Neural cell (in vitro differentiated cells): ENCODE measurements around the gene CD8A. TPM values are rescaled to one million over a fixed set of nuclear protein-coding genes. Genes with fewer than 3 reads are reported as not detected.

ENCODE experiments used
- H2AFZ ChIP-seq: fragments of 200-600, 300-800 bp; sonication (generic), shearing (Covaris generic); 2 replicates; pipeline ENCODE4 v1.6.0; 2014; ENCODE audit warnings: low read depth, mild to moderate bottlenecking, antibody characterized with exemption, low read length, moderate library complexity
- H3F3A ChIP-seq: fragments of 200-600 bp; shearing (Covaris generic); 2 replicates; pipeline ENCODE4 v1.6.1; 2016; ENCODE audit warnings: mild to moderate bottlenecking, moderate library complexity, mixed read lengths, antibody characterized with exemption, low read length; ENCODE audit not compliant: insufficient read depth, poor library complexity, severe bottlenecking
- H3K27ac ChIP-seq: fragments of 200-600, 300-800 bp; sonication (generic), shearing (Covaris generic); 2 replicates; pipeline ENCODE4 v1.5.1; 2014; ENCODE audit warnings: mild to moderate bottlenecking, low read length, moderate library complexity
- H3K27me3 ChIP-seq: fragments of 300-800, 200-600 bp; sonication (generic), shearing (Covaris generic); 2 replicates; pipeline ENCODE4 v1.6.0; 2014; ENCODE audit warnings: mild to moderate bottlenecking, low read depth, low read length, moderate library complexity; ENCODE audit not compliant: insufficient read depth
- H3K36me3 ChIP-seq: fragments of 300-800, 200-600 bp; sonication (generic), shearing (Covaris generic); 2 replicates; pipeline ENCODE4 v1.5.1; 2014; ENCODE audit warnings: mild to moderate bottlenecking, antibody characterized with exemption, low read length, moderate library complexity; ENCODE audit not compliant: insufficient read depth
- H3K4me2 ChIP-seq: fragments of 300-800, 200-600 bp; sonication (generic), shearing (Covaris generic); 2 replicates; pipeline ENCODE4 v1.6.0; 2014; ENCODE audit warnings: mild to moderate bottlenecking, low read length
- H3K4me3 ChIP-seq: fragments of 300-800, 200-600 bp; sonication (generic), shearing (Covaris generic); 2 replicates; pipeline ENCODE4 v1.5.1; 2014; ENCODE audit warnings: mild to moderate bottlenecking, low read length, moderate library complexity
- H3K79me2 ChIP-seq: fragments of 200-600 bp; shearing (Covaris generic); replicated peaks from 2 replicates; pipeline ENCODE4 v1.6.0; 2014; ENCODE audit warnings: mild to moderate bottlenecking, low read length, moderate library complexity; ENCODE audit not compliant: insufficient read depth
- H3K9ac ChIP-seq: fragments of 300-800, 200-600 bp; sonication (generic), shearing (Covaris generic); 2 replicates; pipeline ENCODE4 v1.6.1; 2016; ENCODE audit warnings: mild to moderate bottlenecking, low read length, mixed read lengths
- H3K9me2 ChIP-seq: fragments of 200-600 bp; shearing (Covaris generic); 2 replicates; pipeline ENCODE4 v1.6.1; 2016; ENCODE audit warnings: mild to moderate bottlenecking, low read length, mixed read lengths; ENCODE audit not compliant: insufficient read depth
- H3K9me3 ChIP-seq: fragments of 200-600, 300-800 bp; sonication (generic), shearing (Covaris generic); 2 replicates; pipeline ENCODE4 v1.6.1; 2016; ENCODE audit warnings: mild to moderate bottlenecking, mixed run types, low read length, moderate library complexity, mixed read lengths
- H4K20me1 ChIP-seq: fragments of 200-600 bp; shearing (Covaris generic); 2 replicates; pipeline ENCODE4 v1.6.1; 2016; ENCODE audit warnings: mild to moderate bottlenecking, mixed run types; ENCODE audit not compliant: insufficient read depth
- CTCF ChIP-seq: fragments of 450-650 bp; IDR thresholded peaks from 2 replicates; pipeline ENCODE4 v1.5.1; 2014; ENCODE audit warnings: antibody characterized with exemption, mild to moderate bottlenecking, moderate library complexity; ENCODE audit not compliant: poor library complexity, severe bottlenecking
- EP300 ChIP-seq: fragments of 450-650 bp; conservative IDR thresholded peaks from 2 replicates; pipeline ENCODE4 v1.6.1; 2014; ENCODE audit warnings: antibody characterized with exemption, mild to moderate bottlenecking, moderate library complexity; ENCODE audit not compliant: poor library complexity, severe bottlenecking
- EZH2 ChIP-seq: fragments of 200-600, 300-800 bp; shearing (Covaris generic), sonication (generic); IDR thresholded peaks from 2 replicates; pipeline ENCODE4 v1.6.1; 2014; ENCODE audit warnings: antibody characterized with exemption, low read length, borderline replicate concordance, mild to moderate bottlenecking; ENCODE audit not compliant: insufficient read depth, poor library complexity, severe bottlenecking
- MXI1 ChIP-seq: fragments of 450-650 bp; conservative IDR thresholded peaks from 2 replicates; pipeline ENCODE4 v1.6.1; 2014; ENCODE audit warnings: antibody characterized with exemption, mild to moderate bottlenecking; ENCODE audit not compliant: poor library complexity, severe bottlenecking
- POLR2AphosphoS5 ChIP-seq: IDR thresholded peaks from 2 replicates; pipeline ENCODE4 v1.6.1; 2012
- RAD21 ChIP-seq: fragments of 450-650 bp; conservative IDR thresholded peaks from 2 replicates; pipeline ENCODE4 v1.6.1; 2014; ENCODE audit warnings: antibody characterized with exemption, mild to moderate bottlenecking, moderate library complexity
- REST ChIP-seq: IDR thresholded peaks from 2 replicates; pipeline ENCODE4 v1.6.1; 2012; ENCODE audit warnings: borderline replicate concordance
- SMC3 ChIP-seq: fragments of 450-650 bp; conservative IDR thresholded peaks from 2 replicates; pipeline ENCODE4 v1.6.1; 2014; ENCODE audit warnings: antibody characterized with exemption, mild to moderate bottlenecking, moderate library complexity; ENCODE audit not compliant: poor library complexity
- TAF1 ChIP-seq: IDR thresholded peaks from 2 replicates; pipeline ENCODE4 v1.6.1; 2012; ENCODE audit warnings: low read depth
- polyA plus RNA-seq: library from polyadenylated mRNA; depleted of rRNA; stranded (reverse); fragments of >200 nt; gene quantifications from 2 replicates; pipeline ENCODE4 v1.2.3, GENCODE V29; 2014

The CD8A gene
- polyA plus RNA-seq, 1 donor from 2014 or later = 2.2 TPM

- H3K9ac ChIP-seq = no peak overlapping the region
- H3K4me3 ChIP-seq = no peak overlapping the region
- no peaks in the 10 kb centered on the region for H3K36me3 ChIP-seq
- H3K9me2 ChIP-seq = no peaks in the 10 kb centered on the region
- no peaks in the 10 kb centered on the region for H3K9me3 ChIP-seq
- H2AFZ ChIP-seq = no peak overlapping the region
- H3K27me3 ChIP-seq = no peaks in the 10 kb centered on the region
- H3K79me2 ChIP-seq = no peaks in the 10 kb centered on the region
- no peak overlapping the region for H3K4me2 ChIP-seq
- H3K27ac ChIP-seq = no peak overlapping the region
- no peak for TF ChIP-seq POLR2AphosphoS5
- TF ChIP-seq CTCF = no peak
- TF ChIP-seq SMC3 = no peak
- no peak for TF ChIP-seq REST
- no peak for TF ChIP-seq RAD21
- TF ChIP-seq EP300 = no peak
- no peak for TF ChIP-seq EZH2
- TF ChIP-seq TAF1 = no peak
- no peak for TF ChIP-seq MXI1
- no peaks in the 10 kb centered on the region for H4K20me1 ChIP-seq
- H3F3A ChIP-seq = no peaks in the 10 kb centered on the region
Observed at GRCh38 chr2:86822668-86823345, 32.1 kb upstream of the CD8A start.

GRCh38 chr2:86821842-86822241 lies 31.1 kb upstream of the CD8A start:
- Histone ChIP-seq H3K27me3 (no peaks in the 10 kb centered on the region), H2AFZ (no peak overlapping the region), H3K4me2 (no peak overlapping the region), H3K36me3 (no peaks in the 10 kb centered on the region), H4K20me1 (no peaks in the 10 kb centered on the region), H3K9me3 (no peaks in the 10 kb centered on the region), H3K9me2 (no peaks in the 10 kb centered on the region), H3K4me3 (no peak overlapping the region), H3K27ac (no peak overlapping the region), H3K79me2 (no peaks in the 10 kb centered on the region), H3F3A (no peaks in the 10 kb centered on the region), H3K9ac (no peak overlapping the region)
- TF ChIP-seq CTCF (no peak), SMC3 (no peak), POLR2AphosphoS5 (no peak), REST (no peak), MXI1 (no peak), TAF1 (no peak), EP300 (no peak), RAD21 (no peak), EZH2 (no peak)
